H1 (cell line): Measurements from ENCODE around the gene EMC10. TPM values are rescaled to one million over a fixed set of nuclear protein-coding genes. Genes with fewer than 3 reads are reported as not detected.

Source experiments
- CTCF ChIA-PET: fragments of 300-600 bp; sonication (Branson Sonifier 250); formaldehyde crosslinking; loops from one replicate; lab custom pipeline; 2021; ENCODE audit not compliant: partially characterized antibody; lab: Charles Lee
- POLR2A ChIA-PET: fragments of 300-600 bp; sonication (Branson Sonifier 250); formaldehyde crosslinking; loops from one replicate; lab custom pipeline; 2021; ENCODE audit warnings: inconsistent platforms; ENCODE audit not compliant: partially characterized antibody; lab: Charles Lee
- DNase-seq, 2 experiments: peaks; one replicate each; pipeline versions ENCODE4 v3.0.0 to v3.0.0-alpha.2; 2010 to 2022; ENCODE audit warnings: low spot score in 2 of 2, low read depth in 1 of 2, mixed read lengths in 1 of 2
- FAIRE-seq: peaks from 2 replicates; lab custom pipeline; 2011; peaks lifted over from hg19 to GRCh38; lab: Jason Lieb, UNC
- H2AFZ ChIP-seq: 2 replicates; pipeline ENCODE4 v1.8.1; 2012; ENCODE audit warnings: low read length, inconsistent platforms
- H2AK5ac ChIP-seq: 2 replicates; pipeline ENCODE4 v1.6.1; 2013; ENCODE audit warnings: low read depth, low read length
- H2BK120ac ChIP-seq: replicated peaks from 2 replicates; pipeline ENCODE3; 2013; ENCODE audit warnings: low read depth, low read length, inconsistent platforms
- H2BK12ac ChIP-seq: 2 replicates; pipeline ENCODE4 v1.6.1; 2013; ENCODE audit warnings: low read depth, low read length
- H2BK15ac ChIP-seq: 2 replicates; pipeline ENCODE4 v1.6.1; 2013; ENCODE audit warnings: low read length
- H2BK20ac ChIP-seq: 2 replicates; pipeline ENCODE4 v1.6.1; 2013; ENCODE audit warnings: low read length
- H2BK5ac ChIP-seq: 2 replicates; pipeline ENCODE4 v1.6.1; 2013; ENCODE audit warnings: low read depth, low read length
- H3K14ac ChIP-seq: 2 replicates; pipeline ENCODE4 v1.6.1; 2013; ENCODE audit warnings: inconsistent platforms; ENCODE audit not compliant: insufficient read length
- H3K18ac ChIP-seq: 2 replicates; pipeline ENCODE4 v1.6.1; 2013; ENCODE audit warnings: low read length; ENCODE audit errors: extremely low read depth
- H3K23ac ChIP-seq: 2 replicates; pipeline ENCODE4 v1.6.1; 2013; ENCODE audit warnings: inconsistent platforms; ENCODE audit not compliant: insufficient read length
- H3K23me2 ChIP-seq: 2 replicates; pipeline ENCODE4 v1.6.1; 2013; ENCODE audit warnings: low read depth, low read length
- H3K27ac ChIP-seq: 2 replicates; pipeline ENCODE4 v1.6.1; 2011; ENCODE audit warnings: low read depth, low read length, inconsistent platforms
- H3K27me3 ChIP-seq, 4 experiments: replicated peaks in 1 of 4; 1 replicate in 1 of 4; 2 replicates in 3 of 4; pipeline versions ENCODE4 v1.6.1 to v1.8.1; 2011 to 2013; ENCODE audit warnings: low read length in 3 of 4, mild to moderate bottlenecking in 3 of 4, inconsistent platforms in 2 of 4, mixed read lengths in 2 of 4, moderate library complexity in 1 of 4; ENCODE audit not compliant: control insufficient read depth in 3 of 4, insufficient read depth in 3 of 4; ENCODE audit errors: extremely low read depth in 1 of 4
- H3K36me3 ChIP-seq, 4 experiments: 2 replicates each; pipeline versions ENCODE4 v1.6.1 to v1.8.1; 2011 to 2013; ENCODE audit warnings: mild to moderate bottlenecking in 4 of 4, low read length in 3 of 4, moderate library complexity in 2 of 4, control low read depth in 1 of 4, inconsistent platforms in 1 of 4; ENCODE audit not compliant: insufficient read depth in 4 of 4, control insufficient read depth in 2 of 4
- H3K4ac ChIP-seq: replicated peaks from 2 replicates; pipeline ENCODE3; 2013; ENCODE audit warnings: low read length, low read depth, mixed read lengths, inconsistent platforms; ENCODE audit not compliant: insufficient read length
- H3K4me1 ChIP-seq, 4 experiments: replicated peaks in 1 of 4; 1 replicate in 1 of 4; 2 replicates in 3 of 4; pipeline versions ENCODE4 v1.6.1 to v1.8.1; 2011 to 2013; ENCODE audit warnings: low read length in 3 of 4, inconsistent platforms in 2 of 4, mixed read lengths in 1 of 4; ENCODE audit not compliant: insufficient read depth in 4 of 4, control insufficient read depth in 3 of 4
- H3K4me2 ChIP-seq, 2 experiments: 2 replicates each; pipeline versions ENCODE4 v1.6.1 to v1.8.1; 2011 to 2013; ENCODE audit warnings: low read depth in 2 of 2, low read length in 2 of 2, control low read depth in 1 of 2, inconsistent platforms in 1 of 2, mild to moderate bottlenecking in 1 of 2; ENCODE audit not compliant: insufficient read depth in 1 of 2
- H3K4me3 ChIP-seq, 4 experiments: fragments of 200-600, 300-600 bp in 1 of 4; sonication (generic), shearing (Covaris generic), sonication (Bioruptor Twin) in 1 of 4; 2 replicates each; pipeline versions ENCODE4 v1.5.1 to v1.8.1; 2011 to 2016; ENCODE audit warnings: low read length in 4 of 4, low read depth in 3 of 4, control low read depth in 2 of 4, inconsistent platforms in 2 of 4, mild to moderate bottlenecking in 2 of 4, mixed read lengths in 1 of 4, moderate library complexity in 1 of 4; ENCODE audit not compliant: insufficient read depth in 2 of 4; ENCODE audit errors: extremely low read depth in 1 of 4
- H3K56ac ChIP-seq: replicated peaks from 2 replicates; pipeline ENCODE3; 2013; ENCODE audit warnings: low read depth, mild to moderate bottlenecking, mixed read lengths, low read length, inconsistent platforms; ENCODE audit not compliant: insufficient read length
- H3K79me1 ChIP-seq: 2 replicates; pipeline ENCODE4 v1.6.1; 2013; ENCODE audit warnings: low read depth, low read length, control low read depth
- H3K79me2 ChIP-seq, 2 experiments: 2 replicates each; pipeline versions ENCODE4 v1.6.1 to v1.8.1; 2012 to 2013; ENCODE audit warnings: low read length in 2 of 2, mild to moderate bottlenecking in 2 of 2, inconsistent platforms in 1 of 2; ENCODE audit not compliant: insufficient read depth in 2 of 2, control insufficient read depth in 1 of 2
- H3K9ac ChIP-seq, 4 experiments: replicated peaks in 1 of 4; 1 replicate in 1 of 4; 2 replicates in 3 of 4; pipeline versions ENCODE4 v1.6.1 to v1.8.1; 2011 to 2013; ENCODE audit warnings: low read depth in 3 of 4, low read length in 3 of 4, control low read depth in 2 of 4, mild to moderate bottlenecking in 2 of 4, moderate library complexity in 2 of 4, inconsistent platforms in 1 of 4; ENCODE audit errors: extremely low read depth in 1 of 4
- H3K9me3 ChIP-seq, 2 experiments: 2 replicates each; pipeline versions ENCODE4 v1.6.1 to v1.8.1; 2012 to 2013; ENCODE audit warnings: mild to moderate bottlenecking in 2 of 2, moderate library complexity in 2 of 2, control low read depth in 1 of 2, inconsistent platforms in 1 of 2, low read depth in 1 of 2, low read length in 1 of 2, mixed read lengths in 1 of 2; ENCODE audit not compliant: insufficient read depth in 2 of 2
- H4K20me1 ChIP-seq, 2 experiments: replicated peaks in 1 of 2; 2 replicates each; pipeline versions ENCODE3 to v1.8.1; 2011 to 2013; ENCODE audit warnings: inconsistent platforms in 2 of 2, low read length in 2 of 2, mild to moderate bottlenecking in 1 of 2; ENCODE audit not compliant: insufficient read depth in 2 of 2, control insufficient read depth in 1 of 2
- H4K5ac ChIP-seq: 2 replicates; pipeline ENCODE4 v1.6.1; 2013; ENCODE audit warnings: low read length, low read depth, mixed read lengths, inconsistent platforms; ENCODE audit not compliant: insufficient read length
- H4K8ac ChIP-seq: 2 replicates; pipeline ENCODE4 v1.8.0; 2013; ENCODE audit warnings: mild to moderate bottlenecking, moderate library complexity, low read length, inconsistent platforms; ENCODE audit not compliant: insufficient read depth; ENCODE audit errors: extremely low read depth
- H4K91ac ChIP-seq: replicated peaks from 2 replicates; pipeline ENCODE3; 2013; ENCODE audit warnings: low read length, mixed read lengths, inconsistent platforms; ENCODE audit not compliant: insufficient read length
- ASH2L ChIP-seq: fragments of 200-600, 300-600 bp; sonication (generic); IDR thresholded peaks from one replicate; pipeline ENCODE4 v1.7.1; 2017; ENCODE audit warnings: low read length
- CHD1 ChIP-seq: IDR thresholded peaks from 2 replicates; pipeline ENCODE4 v1.6.1; 2012; ENCODE audit warnings: low read depth, low read length, improper control_type of control experiment
- CREB1 ChIP-seq: IDR thresholded peaks from 2 replicates; pipeline ENCODE4 v1.6.1; 2012; ENCODE audit warnings: inconsistent platforms
- EP300 ChIP-seq, 2 experiments: IDR thresholded peaks; 1 replicate in 1 of 2; 2 replicates in 1 of 2; pipeline ENCODE4 v1.6.1; 2011 to 2012; ENCODE audit warnings: low read depth in 2 of 2, low read length in 2 of 2, mild to moderate bottlenecking in 2 of 2, borderline replicate concordance in 1 of 2, inconsistent platforms in 1 of 2, moderate library complexity in 1 of 2
- NANOG ChIP-seq: IDR thresholded peaks from 2 replicates; pipeline ENCODE4 v1.6.1; 2011; ENCODE audit warnings: low read length, low read depth, mild to moderate bottlenecking, inconsistent platforms; ENCODE audit not compliant: insufficient read depth, poor library complexity, severe bottlenecking
- POU5F1 ChIP-seq: IDR thresholded peaks from 2 replicates; pipeline ENCODE4 v1.6.1; 2011; ENCODE audit warnings: low read depth, mild to moderate bottlenecking, low read length, moderate library complexity
- TEAD4 ChIP-seq: IDR thresholded peaks from 2 replicates; pipeline ENCODE4 v1.6.1; 2012; ENCODE audit warnings: low read depth, low read length, inconsistent platforms, mixed read lengths
- WGBS, 2 experiments: shearing (Covaris generic) in 1 of 2; methylation state at CpG; one replicate each; pipeline versions ENCODE4 v1.1.6 to v1.1.7; 2013 to 2015; ENCODE audit warnings: low lambda C conversion rate in 2 of 2, mixed read lengths in 2 of 2, inconsistent platforms in 1 of 2, low coverage in 1 of 2, missing lambda C conversion rate in 1 of 2; ENCODE audit not compliant: insufficient replicate concordance in 2 of 2, insufficient coverage in 1 of 2, insufficient read length in 1 of 2; ENCODE audit errors: extremely low coverage in 1 of 2, missing lambda C conversion rate in 1 of 2; 5-methylcytosine and 5-hydroxymethylcytosine counted together
- polyA plus RNA-seq, 7 experiments: library from polyadenylated mRNA; depleted of rRNA in 3 of 7; stranded (reverse) in 5 of 7; unstranded in 2 of 7; fragments of >200 nt in 5 of 7; fragments of 200-250 nt in 2 of 7; gene quantifications; 1 replicate in 5 of 7; 2 replicates in 1 of 7; 4 replicates in 1 of 7; pipeline versions ENCODE4 v1.2.1 to v1.2.3, GENCODE V29; 2011 to 2013; ENCODE audit warnings: missing spikeins in 2 of 7, mixed read lengths in 2 of 7
- total RNA-seq: library from RNA; stranded (reverse); fragmentation: NEBNext Ultra II Directional; extraction: Animal tissue kit (Norgen Biotek cat#: 25700); gene quantifications from 2 replicates; pipeline ENCODE4 v1.2.1, GENCODE V29; 2021
- TF ChIP-seq, protein P1 (sequence below): IDR thresholded peaks from 2 replicates; pipeline ENCODE4 v1.6.1; 2011; ENCODE audit warnings: low read depth, mild to moderate bottlenecking, low read length; ENCODE audit not compliant: insufficient read depth
- TF ChIP-seq, protein P2 (sequence below), 3 experiments: IDR thresholded peaks; 1 replicate in 2 of 3; 2 replicates in 1 of 3; pipeline versions ENCODE4 v1.5.1 to v1.6.1; 2011; ENCODE audit warnings: low read length in 3 of 3, mild to moderate bottlenecking in 3 of 3, inconsistent platforms in 2 of 3, low read depth in 1 of 3, moderate library complexity in 1 of 3; ENCODE audit not compliant: insufficient read depth in 1 of 3; ENCODE audit errors: control extremely low read depth in 1 of 3

The EMC10 gene
- total and polyA plus RNA-seq, 2 of the 8 experiments (the other 6 are each of a cell fraction or from before 2014, with no cell fraction given): 77.6 to 103 TPM

DNA sequence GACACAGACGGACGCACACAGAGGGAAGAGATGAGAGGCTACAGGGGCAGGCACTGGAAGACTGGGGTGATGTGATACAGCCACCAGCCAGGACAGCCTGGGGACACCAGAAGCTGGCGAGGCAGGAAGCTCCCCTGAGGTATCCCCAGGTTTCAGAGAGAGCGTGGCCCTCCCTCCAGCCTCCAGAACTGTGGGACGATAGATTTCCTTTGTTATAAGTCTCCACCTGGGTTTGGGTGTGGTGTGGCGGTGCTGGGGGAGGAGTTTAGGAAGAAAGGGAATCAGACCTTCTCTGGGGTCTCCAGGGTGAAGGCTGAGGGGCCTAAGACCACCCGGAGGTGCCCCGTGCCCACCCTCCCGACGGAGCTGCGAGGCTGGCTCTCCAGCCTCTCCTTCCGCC, 40.1 kb downstream of the EMC10 start:
- Histone ChIP-seq H2BK5ac (no peak overlapping the region), H4K5ac (no peak overlapping the region), H3K18ac (no peak overlapping the region), H3K4me2 (no peak overlapping the region), H3K79me1 (no peaks in the 10 kb centered on the region), H3K23me2 (no peaks in the 10 kb centered on the region; the same call in 1 of the 2 replicates), H2BK12ac (no peak overlapping the region), H3K56ac (no peak overlapping the region), H3K27ac (no peak overlapping the region), H3K4ac (no peak overlapping the region), H2BK15ac (no peak overlapping the region)
- ChIA-PET POLR2A (interaction anchor here (0.6 to 1.9 kb wide), 5 partner anchors 14 to 91 kb away, joined by 3 to 4 read pairs (median 3); no protein-coding TSS in a partner anchor), CTCF (interaction anchor here (1.0 to 19.3 kb wide), 4 partner anchors 21 to 182 kb away, joined by 3 to 206 read pairs (median 5); no protein-coding TSS in a partner anchor)
- TF ChIP-seq TEAD4 (no peak), ASH2L (no peak), NANOG (no peak), POU5F1 (no peak), CREB1 (no peak), CHD1 (no peak), EP300 (IDR thresholded peaks at IDR 0.05; ENCODE audit: borderline replicate concordance in 1 of 2, low read depth in 2 of 2, low read length in 2 of 2) (no peak)
- TF ChIP-seq, protein P1, sequence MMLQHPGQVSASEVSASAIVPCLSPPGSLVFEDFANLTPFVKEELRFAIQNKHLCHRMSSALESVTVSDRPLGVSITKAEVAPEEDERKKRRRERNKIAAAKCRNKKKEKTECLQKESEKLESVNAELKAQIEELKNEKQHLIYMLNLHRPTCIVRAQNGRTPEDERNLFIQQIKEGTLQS: no peak
- TF ChIP-seq, protein P2, sequence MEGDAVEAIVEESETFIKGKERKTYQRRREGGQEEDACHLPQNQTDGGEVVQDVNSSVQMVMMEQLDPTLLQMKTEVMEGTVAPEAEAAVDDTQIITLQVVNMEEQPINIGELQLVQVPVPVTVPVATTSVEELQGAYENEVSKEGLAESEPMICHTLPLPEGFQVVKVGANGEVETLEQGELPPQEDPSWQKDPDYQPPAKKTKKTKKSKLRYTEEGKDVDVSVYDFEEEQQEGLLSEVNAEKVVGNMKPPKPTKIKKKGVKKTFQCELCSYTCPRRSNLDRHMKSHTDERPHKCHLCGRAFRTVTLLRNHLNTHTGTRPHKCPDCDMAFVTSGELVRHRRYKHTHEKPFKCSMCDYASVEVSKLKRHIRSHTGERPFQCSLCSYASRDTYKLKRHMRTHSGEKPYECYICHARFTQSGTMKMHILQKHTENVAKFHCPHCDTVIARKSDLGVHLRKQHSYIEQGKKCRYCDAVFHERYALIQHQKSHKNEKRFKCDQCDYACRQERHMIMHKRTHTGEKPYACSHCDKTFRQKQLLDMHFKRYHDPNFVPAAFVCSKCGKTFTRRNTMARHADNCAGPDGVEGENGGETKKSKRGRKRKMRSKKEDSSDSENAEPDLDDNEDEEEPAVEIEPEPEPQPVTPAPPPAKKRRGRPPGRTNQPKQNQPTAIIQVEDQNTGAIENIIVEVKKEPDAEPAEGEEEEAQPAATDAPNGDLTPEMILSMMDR (IDR thresholded peaks at IDR 0.05; ENCODE audit: control extremely low read depth in 1 of 3, insufficient read depth in 1 of 3, low read depth in 1 of 3, low read length in 3 of 3): no peak
- TF ChIP-seq, all 59 proteins: peak for 0
- Histone ChIP-seq H3K14ac (no peak overlapping the region), H4K91ac (no peak overlapping the region), H3K4me3 (no peak overlapping the region), H4K8ac (peak overlapping the region; percentile 71; the same call in 1 of the 2 replicates), H3K36me3 (peaks cover 0 to 19% (median 0%) of the 10 kb centered on the region in 4 experiments; a peak in 2 of 8 replicates), H3K4me1 (peaks cover 0 to 3% (median 1%) of the 10 kb centered on the region in 4 experiments; a peak in 2 of 7 replicates), H3K9me3 (no peaks in the 10 kb centered on the region; a peak in 1 of 4 replicates), H2BK120ac (no peak overlapping the region), H3K27me3 (peaks cover 0 to 10% (median 4%) of the 10 kb centered on the region in 4 experiments; a peak in 6 of 7 replicates), H2AK5ac (no peak overlapping the region), H2AFZ (no peak overlapping the region), H4K20me1 (peaks cover 0 to 9% of the 10 kb centered on the region in 2 experiments), H2BK20ac (no peak overlapping the region), H3K23ac (no peak overlapping the region), H3K9ac (no peak overlapping the region), H3K79me2 (no peaks in the 10 kb centered on the region)
- DNase-seq (no peak), FAIRE-seq (no peak)
- 70% methylated on average over 10 of the region's 12 CpGs; no CpG with 5 or more reads in 1 of the 2 experiments for WGBS, 2 experiments
